Type B pancreatic cell (in vitro differentiated cells): ENCODE data around the gene ANKH. TPM values are rescaled to one million over a fixed set of nuclear protein-coding genes. Genes with fewer than 3 reads are reported as not detected.
"Not testable (repeated sequence)": the region's sequence is repeated elsewhere in the genome, so short reads cannot be mapped to it uniquely, and the experiment has no call there.

Experiments used
- DNase-seq: peaks from one replicate; pipeline ENCODE4 v3.0.0; 2021; ENCODE audit warnings: mixed read lengths; ENCODE audit not compliant: unreplicated experiment; ENCODE audit errors: extremely low spot score
- H3K27ac Mint-ChIP-seq: 2 replicates; pipeline ENCODE4 v1.8.0; 2021; ENCODE audit warnings: mild to moderate bottlenecking, mixed read lengths
- H3K27me3 Mint-ChIP-seq: 2 replicates; pipeline ENCODE4 v1.8.0; 2021; ENCODE audit warnings: mixed read lengths
- H3K36me3 Mint-ChIP-seq: 2 replicates; pipeline ENCODE4 v1.8.0; 2021; ENCODE audit warnings: mixed read lengths
- H3K4me1 Mint-ChIP-seq: one replicate; pipeline ENCODE4 v1.8.0; 2021; ENCODE audit warnings: mixed read lengths; ENCODE audit not compliant: unreplicated experiment
- H3K4me3 Mint-ChIP-seq: 2 replicates; pipeline ENCODE4 v1.8.0; 2021; ENCODE audit warnings: mild to moderate bottlenecking, mixed read lengths
- H3K9me3 Mint-ChIP-seq: 2 replicates; pipeline ENCODE4 v1.8.0; 2021; ENCODE audit warnings: mixed read lengths
- total RNA-seq: library from RNA; stranded (reverse); gene quantifications from 2 replicates; pipeline ENCODE4 v1.2.1, GENCODE V29; 2021; ENCODE audit warnings: low replicate concordance
- TF ChIP-seq, protein P1 (sequence below): fragments of 200-600 bp; sonication (generic); conservative IDR thresholded peaks from 2 replicates; pipeline ENCODE4 v1.5.0; 2021; ENCODE audit warnings: antibody characterized with exemption, mild to moderate bottlenecking

Gene ANKH
- total RNA-seq, 1 donor from 2014 or later = 41.1 TPM

DNA sequence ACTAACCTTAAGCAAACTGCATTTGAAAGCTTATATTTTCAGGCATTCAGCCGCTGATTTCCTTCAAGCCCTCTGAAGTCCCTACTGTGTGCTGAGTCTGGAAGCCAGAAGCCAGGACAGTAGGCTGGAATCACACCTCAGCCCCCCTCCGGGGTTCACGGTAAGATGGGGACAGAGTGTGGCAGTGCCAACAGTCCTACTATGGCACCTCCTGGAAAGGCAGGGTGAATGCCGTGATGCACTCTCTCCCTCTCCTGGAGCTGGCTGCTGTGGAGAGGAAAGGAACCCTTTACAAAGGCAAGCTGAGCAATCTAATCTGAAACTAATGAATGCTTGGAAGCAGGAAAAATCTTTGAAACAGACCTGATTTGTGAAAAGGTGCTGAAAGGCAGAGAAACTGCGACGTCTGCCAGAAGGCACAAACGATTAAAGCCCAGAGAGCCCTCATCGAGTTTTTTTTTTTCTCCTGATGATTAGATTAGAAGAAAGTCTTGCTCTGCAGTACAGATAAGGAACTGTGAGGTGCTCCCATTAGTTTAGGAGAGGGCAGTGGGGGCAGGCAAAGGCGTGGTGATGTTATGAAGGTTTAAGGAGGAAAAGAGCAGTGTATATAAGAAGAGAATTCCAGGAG lies 21.0 kb downstream of the ANKH start:
- H3K36me3 Mint-ChIP-seq = peaks cover 10% of the 10 kb centered on the region
- TF ChIP-seq, protein P1, sequence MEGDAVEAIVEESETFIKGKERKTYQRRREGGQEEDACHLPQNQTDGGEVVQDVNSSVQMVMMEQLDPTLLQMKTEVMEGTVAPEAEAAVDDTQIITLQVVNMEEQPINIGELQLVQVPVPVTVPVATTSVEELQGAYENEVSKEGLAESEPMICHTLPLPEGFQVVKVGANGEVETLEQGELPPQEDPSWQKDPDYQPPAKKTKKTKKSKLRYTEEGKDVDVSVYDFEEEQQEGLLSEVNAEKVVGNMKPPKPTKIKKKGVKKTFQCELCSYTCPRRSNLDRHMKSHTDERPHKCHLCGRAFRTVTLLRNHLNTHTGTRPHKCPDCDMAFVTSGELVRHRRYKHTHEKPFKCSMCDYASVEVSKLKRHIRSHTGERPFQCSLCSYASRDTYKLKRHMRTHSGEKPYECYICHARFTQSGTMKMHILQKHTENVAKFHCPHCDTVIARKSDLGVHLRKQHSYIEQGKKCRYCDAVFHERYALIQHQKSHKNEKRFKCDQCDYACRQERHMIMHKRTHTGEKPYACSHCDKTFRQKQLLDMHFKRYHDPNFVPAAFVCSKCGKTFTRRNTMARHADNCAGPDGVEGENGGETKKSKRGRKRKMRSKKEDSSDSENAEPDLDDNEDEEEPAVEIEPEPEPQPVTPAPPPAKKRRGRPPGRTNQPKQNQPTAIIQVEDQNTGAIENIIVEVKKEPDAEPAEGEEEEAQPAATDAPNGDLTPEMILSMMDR = no peak
- peaks cover 39% of the 10 kb centered on the region for H3K4me1 Mint-ChIP-seq
- H3K27me3 Mint-ChIP-seq = no peaks in the 10 kb centered on the region
- no peak for DNase-seq
- peaks cover 5% of the 10 kb centered on the region for H3K9me3 Mint-ChIP-seq
- peak overlapping the region; percentile 74 for H3K4me3 Mint-ChIP-seq
- H3K27ac Mint-ChIP-seq = peak overlapping the region; percentile 78

DNA sequence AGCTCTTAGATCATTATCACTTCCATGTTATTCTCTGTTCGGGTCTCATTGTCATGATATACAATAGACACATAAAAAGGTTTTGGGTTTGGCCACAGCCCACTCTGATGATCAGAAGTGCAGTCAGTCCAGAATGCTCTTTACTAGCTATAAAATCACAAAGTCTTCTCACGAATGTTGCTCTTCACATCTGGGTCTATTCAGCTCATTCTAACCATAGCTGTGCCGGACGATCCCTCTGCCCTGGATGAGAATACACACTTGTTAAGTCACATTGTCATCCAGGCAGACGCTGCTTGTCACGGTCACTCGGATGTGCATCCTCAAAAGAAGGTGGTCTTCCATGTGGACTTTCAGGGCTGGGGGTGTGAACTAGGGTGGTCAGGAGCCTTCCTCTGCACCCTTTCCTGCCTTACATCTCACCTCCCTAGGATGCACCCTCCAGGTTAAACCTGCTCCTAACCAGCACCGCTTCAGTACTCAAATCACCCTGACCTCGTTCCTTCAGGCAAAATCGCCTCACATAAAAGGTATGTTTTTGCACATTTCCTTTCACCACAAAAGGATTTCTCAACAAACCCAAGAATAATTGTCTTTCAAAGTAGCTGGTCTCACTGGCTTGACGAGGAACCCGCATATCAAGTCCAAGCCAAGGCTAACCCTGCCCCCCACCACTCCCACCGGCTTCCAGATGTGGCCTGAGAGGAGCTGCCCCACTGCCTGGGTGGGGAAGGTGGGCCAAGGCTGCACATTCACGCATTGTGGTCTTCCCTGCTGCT lies 21.9 kb downstream of the ANKH start:
- Mint-ChIP-seq H3K27ac (peak overlapping the region; percentile 78), H3K27me3 (no peaks in the 10 kb centered on the region), H3K36me3 (peaks cover 14% of the 10 kb centered on the region), H3K4me1 (peaks cover 44% of the 10 kb centered on the region), H3K9me3 (peaks cover 5% of the 10 kb centered on the region), H3K4me3 (peak overlapping the region; percentile 74)
- TF ChIP-seq, protein P1 = no peak
- DNase-seq = no peak

DNA sequence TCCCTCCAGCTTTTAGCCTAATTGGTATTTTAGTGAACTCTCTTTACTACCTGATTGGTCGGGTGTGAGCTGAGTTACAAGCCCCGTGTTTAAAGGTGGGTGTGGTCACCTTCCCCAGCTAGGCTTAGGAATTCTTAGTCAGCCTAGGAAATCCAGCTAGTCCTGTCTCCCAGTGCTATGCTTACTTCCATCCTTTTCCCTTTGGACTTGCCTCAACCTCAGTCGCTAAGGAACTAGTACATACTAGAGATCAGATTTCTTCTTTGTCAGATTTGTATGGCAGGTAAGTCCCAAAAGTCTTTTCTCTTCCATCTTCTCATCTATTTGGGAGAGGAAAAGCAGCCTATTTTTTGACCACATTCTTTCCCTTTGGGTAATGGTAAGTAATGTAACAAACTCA lies 22.6 kb downstream of the ANKH start:
- H3K27me3 Mint-ChIP-seq, DNase-seq, H3K9me3 Mint-ChIP-seq: not testable (repeated sequence)
- H3K4me3 Mint-ChIP-seq = peak overlapping the region; percentile 7
- peaks cover 49% of the 10 kb centered on the region for H3K4me1 Mint-ChIP-seq
- peak overlapping the region; percentile 78 for H3K27ac Mint-ChIP-seq
- peaks cover 14% of the 10 kb centered on the region for H3K36me3 Mint-ChIP-seq

DNA sequence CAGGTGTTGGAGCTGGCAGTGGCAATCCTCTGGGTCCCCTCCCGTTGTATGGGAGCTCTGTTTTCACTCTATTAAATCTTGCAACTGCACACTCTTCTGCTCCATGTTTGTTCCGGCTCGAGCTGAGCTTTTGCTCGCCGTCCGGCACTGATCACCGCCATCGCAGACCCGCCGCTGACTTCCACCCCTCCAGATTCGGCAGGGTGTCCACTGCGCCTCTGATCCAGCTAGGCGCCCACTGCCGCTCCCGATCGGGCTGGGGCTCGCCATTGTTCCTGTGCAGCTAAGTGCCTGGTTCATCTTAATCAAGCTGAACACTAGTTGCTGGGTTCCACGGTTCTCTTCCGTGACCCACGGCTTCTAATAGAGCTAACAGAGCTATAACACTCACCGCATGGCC lies 23.2 kb downstream of the ANKH start:
- peaks cover 49% of the 10 kb centered on the region for H3K4me1 Mint-ChIP-seq
- H3K27ac Mint-ChIP-seq = no peak overlapping the region
- H3K36me3 Mint-ChIP-seq = peaks cover 17% of the 10 kb centered on the region
- no peak overlapping the region for H3K4me3 Mint-ChIP-seq
- no peaks in the 10 kb centered on the region for H3K27me3 Mint-ChIP-seq
- peaks cover 5% of the 10 kb centered on the region for H3K9me3 Mint-ChIP-seq
- no peak for DNase-seq
- TF ChIP-seq, protein P1 = no peak

DNA sequence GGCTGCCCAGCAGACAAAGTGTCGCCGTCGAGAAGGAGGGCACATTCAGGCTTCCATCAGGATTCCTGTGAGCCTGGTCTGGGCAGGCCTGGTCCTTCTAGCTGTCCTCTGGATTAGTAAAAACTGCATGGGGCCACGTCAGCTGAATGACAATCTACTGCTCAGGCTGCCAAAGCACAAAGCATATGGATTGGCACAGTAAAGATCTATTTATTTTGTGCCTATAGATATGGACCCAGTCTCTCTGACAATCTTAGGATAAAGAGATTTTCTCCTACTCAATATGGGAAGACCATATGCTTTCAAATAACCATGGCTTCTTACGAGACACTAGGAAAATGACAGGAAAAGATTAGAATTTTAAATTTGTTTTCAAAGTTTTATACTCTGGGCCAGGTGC lies 24.1 kb downstream of the ANKH start:
- peaks cover 17% of the 10 kb centered on the region for H3K36me3 Mint-ChIP-seq
- peaks cover 44% of the 10 kb centered on the region for H3K4me1 Mint-ChIP-seq
- no peak for DNase-seq
- H3K4me3 Mint-ChIP-seq = no peak overlapping the region
- H3K27ac Mint-ChIP-seq = no peak overlapping the region
- TF ChIP-seq, protein P1 = no peak
- peaks cover 5% of the 10 kb centered on the region for H3K9me3 Mint-ChIP-seq
- no peaks in the 10 kb centered on the region for H3K27me3 Mint-ChIP-seq

DNA sequence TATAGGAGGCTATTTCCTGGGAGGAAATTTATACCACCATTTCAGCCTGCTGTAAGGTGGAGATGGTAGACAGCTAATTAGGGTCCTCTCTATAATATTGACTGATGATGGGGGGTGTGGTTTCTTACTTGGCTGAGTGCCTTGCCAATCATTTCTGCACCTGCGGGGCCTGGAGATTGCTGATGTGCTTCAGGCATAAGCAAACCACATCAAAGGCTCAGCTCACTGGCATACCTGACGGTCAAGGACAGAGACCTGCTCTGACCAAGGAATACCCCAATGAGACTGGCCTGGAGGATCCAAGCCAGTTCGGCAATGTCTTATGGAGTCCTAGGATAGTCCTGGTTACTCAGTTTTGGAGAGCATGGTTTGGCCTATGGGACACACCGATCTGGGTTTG lies 29.5 kb downstream of the ANKH start:
- Mint-ChIP-seq H3K27ac (no peak overlapping the region), H3K4me1 (peaks cover 10% of the 10 kb centered on the region), H3K27me3 (no peaks in the 10 kb centered on the region), H3K9me3 (no peaks in the 10 kb centered on the region), H3K36me3 (peaks cover 12% of the 10 kb centered on the region), H3K4me3 (no peak overlapping the region)
- TF ChIP-seq, protein P1 = no peak
- DNase-seq = no peak
